GM19238 (cell line): ENCODE results near the gene PRKCA.

Source experiments
- DNase-seq: peaks from one replicate; pipeline ENCODE4 v3.0.0; 2011; ENCODE audit warnings: low spot score; ENCODE audit not compliant: insufficient read length

Gene PRKCA

DNA sequence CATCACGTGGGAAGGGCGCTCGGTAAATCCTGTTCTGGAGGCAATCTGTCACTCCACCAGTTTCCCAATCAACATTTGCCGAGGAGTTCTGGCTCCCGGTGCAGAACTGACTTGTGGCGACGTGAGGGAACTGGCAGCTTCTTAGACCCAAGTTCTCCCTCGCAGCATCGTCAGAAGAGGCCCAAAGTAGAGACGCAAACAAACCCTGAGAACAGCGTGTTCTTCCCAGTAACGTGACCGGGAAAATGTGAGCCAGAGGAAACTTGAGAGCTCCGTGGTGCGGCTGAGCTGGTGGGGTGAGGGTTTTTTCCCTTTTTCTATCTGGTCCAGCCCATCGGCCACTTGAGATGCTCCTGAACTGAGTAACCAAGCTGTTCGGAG lies 373.6 kb downstream of the PRKCA start:
- DNase-seq: no peak

DNA sequence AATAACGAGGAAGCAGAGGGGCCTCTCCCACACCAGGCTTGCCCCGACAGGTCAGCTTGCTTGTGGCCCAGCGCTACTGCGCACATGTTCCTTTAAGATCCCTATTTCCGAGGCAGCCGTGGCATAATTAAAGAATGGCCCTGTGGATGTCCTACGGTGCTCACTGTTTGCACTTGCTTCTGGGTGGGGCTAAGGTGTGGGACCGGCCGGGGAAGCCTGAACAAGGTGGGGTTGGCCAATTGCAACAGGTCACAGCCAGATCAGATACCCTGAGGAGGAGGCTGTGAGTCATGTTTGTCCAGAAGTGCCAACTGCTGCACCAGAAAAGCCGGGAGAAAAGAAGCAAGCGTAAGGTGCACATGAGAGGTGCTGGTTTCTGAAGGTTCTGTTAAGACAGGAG lies 374.0 kb downstream of the PRKCA start:
- DNase-seq: no peak

- no peak for DNase-seq
Observed at GRCh38 chr17:66677201-66677981, 375.0 kb downstream of the PRKCA start.

DNA sequence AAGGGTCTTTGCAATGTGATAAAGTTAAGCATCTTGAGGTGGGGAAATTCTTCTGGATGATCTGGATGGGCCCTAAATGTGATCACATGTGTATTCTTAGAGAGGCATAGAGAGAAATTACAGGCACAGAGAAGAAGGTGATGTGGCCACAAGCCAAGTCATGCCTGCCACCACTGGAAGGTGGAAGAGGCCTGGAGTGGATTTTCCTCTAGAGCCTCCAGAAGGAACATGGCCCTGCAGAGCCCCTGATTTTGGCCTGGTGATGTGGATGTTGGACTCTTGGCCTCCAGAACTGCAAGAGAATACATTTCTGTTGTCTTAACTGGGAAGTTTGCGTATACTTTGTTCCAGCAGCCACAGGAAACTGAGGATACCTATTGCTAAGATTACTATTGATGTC lies 375.6 kb downstream of the PRKCA start:
- no peak for DNase-seq

DNA sequence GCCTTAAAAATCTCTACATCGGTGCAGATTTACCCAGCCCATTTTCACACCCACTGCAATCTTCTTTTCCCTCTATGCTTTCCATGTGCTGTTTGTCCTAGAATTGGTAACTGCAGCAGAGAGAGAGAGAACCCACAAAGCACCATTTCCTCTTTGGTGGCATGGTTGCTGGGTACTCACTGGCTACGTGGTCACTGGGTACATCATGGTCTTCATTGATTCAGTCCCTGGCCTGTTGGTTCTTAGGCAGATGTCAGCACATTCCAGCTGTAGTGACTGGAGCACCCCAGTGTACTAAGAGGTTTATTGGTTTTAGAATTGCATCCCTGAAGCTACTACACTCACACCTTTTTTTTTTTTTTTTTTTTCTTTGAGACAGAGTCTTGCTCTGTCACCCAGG lies 376.4 kb downstream of the PRKCA start:
- DNase-seq: no peak

- DNase-seq: no peak
Observed at GRCh38 chr17:66679631-66680517, 377.5 kb downstream of the PRKCA start.

DNA sequence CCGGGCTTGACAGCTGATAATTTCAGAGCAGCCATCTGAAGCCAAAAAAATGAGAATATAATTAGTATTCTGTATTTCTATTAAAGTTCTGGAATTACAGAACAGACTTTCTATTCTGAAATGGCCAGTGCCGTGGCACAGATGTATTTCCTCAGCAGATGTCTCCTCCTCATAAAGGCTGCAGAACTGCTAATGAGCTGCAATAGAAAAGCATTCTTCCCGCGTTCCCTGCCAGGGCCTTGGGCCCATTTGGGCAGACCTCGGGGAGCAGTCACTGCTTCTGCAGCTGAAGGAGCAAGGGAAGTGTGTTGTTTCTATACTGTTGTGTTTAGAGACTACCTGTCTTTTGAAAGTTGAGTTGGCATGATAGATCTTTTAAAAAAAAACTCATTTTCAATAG lies 379.9 kb downstream of the PRKCA start:
- no peak for DNase-seq

DNA sequence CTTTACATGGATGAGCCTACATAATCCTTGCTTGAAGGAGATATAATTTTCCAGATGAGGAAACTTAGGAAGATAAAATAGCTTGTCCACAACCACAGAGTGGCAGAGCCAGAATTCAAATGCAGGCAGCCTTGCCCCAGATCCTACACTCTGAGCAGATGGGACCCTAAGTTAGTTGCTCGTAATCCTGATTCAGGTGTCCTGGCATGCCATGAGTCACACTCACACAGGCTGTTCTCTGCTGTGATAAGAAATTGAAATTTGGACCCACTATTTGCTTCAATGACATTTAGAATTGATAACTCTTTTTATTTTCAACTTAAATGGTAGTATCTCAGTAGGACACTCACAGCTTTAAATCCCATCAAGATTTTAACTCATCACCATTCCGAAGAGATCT lies 381.8 kb downstream of the PRKCA start:
- DNase-seq: no peak

DNA sequence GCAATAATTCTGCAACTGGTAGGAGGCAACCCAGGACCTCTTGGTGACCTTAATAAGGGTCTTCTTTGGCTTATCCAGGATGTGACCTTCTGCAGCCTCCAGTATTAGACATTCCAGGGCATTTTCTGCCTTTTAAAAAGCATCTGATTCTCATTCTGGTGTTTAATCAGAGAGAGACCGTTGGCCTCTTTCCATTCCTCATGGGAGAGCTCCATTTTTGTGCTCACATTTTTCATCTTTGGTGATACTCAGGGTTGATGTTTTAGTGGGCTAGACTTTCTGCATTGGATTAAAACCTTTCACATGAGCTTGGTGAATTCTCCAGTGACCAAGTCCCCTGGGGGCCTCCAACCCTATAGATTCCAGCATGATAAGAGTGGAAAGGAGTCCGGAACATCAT lies 382.3 kb downstream of the PRKCA start:
- no peak for DNase-seq

DNA sequence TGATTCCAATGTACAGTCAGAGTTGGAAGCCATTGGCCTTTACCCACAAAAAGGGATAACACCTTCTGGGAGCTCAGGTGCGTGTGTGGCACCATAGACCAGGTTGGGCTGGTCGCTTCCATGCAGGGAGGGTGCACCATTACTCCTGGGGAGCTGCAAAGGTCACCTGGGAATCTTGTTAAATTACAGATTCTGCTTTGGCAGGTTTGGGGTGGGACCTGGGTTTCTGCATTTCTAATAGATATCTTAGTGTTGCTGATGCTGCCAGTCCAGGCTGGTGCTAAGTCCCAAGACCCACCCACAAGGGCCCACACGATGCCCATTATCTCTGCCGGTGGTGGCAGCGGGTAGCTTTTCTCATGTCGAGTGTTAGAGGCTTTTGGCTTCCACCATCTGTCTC lies 384.2 kb downstream of the PRKCA start:
- DNase-seq: no peak

GRCh38 chr17:66687570-66688284 lies 385.3 kb downstream of the PRKCA start:
- no peak for DNase-seq

DNA sequence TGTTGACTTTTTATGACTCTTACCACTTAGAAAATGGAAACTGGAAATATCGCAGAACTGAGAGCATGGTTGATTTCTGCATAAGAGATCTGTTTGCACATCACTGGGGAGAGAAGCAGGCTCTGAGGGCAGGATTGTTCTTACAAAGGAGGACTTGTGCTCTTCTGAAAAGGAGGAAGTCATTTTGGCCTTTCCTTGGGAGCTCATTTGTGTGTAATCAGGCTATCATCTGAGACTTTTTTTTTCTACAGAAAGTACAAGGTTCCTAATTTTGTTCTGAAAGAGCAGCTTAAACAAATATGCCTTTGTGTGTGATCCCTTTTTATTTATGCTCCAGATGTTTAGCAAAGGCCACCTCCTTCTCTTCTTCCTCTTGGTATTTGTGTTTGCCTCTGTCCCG lies 386.8 kb downstream of the PRKCA start:
- DNase-seq: no peak

DNA sequence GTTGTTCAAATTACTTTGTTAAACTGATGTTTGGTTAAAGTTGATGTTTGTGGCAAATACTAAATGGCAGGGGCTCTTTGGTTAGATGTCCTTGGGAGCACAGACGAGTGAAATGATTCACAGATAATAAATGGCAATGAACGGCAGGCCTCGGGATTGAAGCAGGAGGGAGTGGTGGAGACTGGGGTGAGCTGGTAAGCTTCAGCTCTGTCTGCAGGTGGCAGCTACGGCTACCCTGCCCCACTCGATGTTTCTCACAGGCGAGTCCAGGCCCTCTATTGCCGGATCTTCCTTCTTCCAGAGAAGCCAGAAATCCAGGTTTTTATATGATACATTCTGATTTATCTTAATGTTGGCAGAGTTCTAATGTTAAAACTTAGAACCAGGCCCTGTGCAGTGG lies 387.8 kb downstream of the PRKCA start:
- DNase-seq: no peak

DNA sequence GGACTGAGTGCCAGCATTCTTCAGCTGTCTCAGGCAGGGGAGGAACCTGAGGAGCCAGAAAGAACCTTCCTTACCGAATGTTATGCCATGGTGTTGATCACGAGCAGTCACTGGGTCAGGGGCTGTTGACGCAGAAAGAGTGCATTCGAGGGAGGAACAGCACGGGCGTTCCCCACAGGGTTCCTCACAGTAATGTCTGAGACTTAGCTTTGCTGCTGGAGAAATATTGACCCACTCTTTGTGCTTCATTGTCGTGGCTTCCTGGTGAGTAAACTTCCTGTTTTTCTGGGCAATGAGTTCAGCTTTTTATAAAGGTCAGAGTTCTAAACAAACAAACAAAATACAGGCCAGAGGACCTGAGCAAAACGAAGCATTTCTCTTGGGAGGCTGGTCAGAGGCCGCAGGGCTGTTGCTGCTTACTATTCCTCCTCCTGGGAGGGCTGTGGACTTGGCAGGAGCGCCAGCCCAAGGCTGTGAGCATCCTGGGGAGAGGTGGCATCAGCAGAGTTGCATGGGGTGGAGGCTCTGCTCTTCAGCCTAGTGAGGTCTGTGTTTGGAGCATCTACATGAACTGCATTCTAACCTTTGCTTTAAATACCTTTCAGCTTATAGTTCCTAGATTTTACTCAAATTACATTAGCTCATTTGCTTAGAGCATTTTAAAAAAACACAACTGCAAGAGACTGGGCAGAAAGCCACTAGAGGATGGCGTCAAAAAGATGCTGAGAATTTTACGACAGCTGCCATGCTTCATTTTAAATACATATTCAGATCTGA lies 389.4 kb downstream of the PRKCA start:
- DNase-seq: no peak

- DNase-seq: no peak
Observed at GRCh38 chr17:66692421-66692690, 389.9 kb downstream of the PRKCA start.

- DNase-seq: no peak
Observed at GRCh38 chr17:66695098-66695497, 392.7 kb downstream of the PRKCA start.

- no peak for DNase-seq
Observed at GRCh38 chr17:66698270-66698669, 395.9 kb downstream of the PRKCA start.

DNA sequence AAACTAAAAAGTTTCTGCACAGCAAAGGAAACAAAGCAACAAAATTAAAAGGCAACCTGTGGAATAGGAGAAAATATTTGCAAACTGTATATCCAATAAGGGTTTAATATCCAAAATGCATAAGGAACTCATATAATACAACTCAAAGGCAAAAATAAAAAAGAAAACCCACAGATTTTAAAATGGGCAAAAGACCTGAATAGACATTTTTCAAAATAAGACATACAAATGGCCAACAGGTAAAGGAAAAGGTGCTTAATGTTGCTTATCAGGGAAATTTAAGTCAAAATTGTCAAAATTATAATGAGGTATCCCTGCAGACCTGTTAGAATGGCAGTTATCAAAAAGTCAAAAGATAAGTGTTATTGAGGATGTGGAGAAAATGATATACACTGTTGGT lies 399.0 kb downstream of the PRKCA start:
- DNase-seq: no peak

GRCh38 chr17:66702106-66702936 lies 399.9 kb downstream of the PRKCA start:
- DNase-seq: no peak

- no peak for DNase-seq
Observed at GRCh38 chr17:66704858-66705520, 402.6 kb downstream of the PRKCA start.
